K562 (cell line): ENCODE measurements around the gene UBE2J2. TPM values are rescaled to one million over a fixed set of nuclear protein-coding genes. Genes with fewer than 3 reads are reported as not detected.

Source experiments
- ATAC-seq: fragments of 200-7000 bp; cut with Tn5 transposase; 3 replicates; pipeline ENCODE4 v1.9.1; 2020; ENCODE audit warnings: moderate library complexity
- BruUV-seq: library from RNA; stranded (reverse); fragments of 400-500 nt; replicated peaks from 2 replicates; lab custom pipeline; 2021; lab: Mats Ljungman, UMichigan
- CTCF ChIA-PET: fragments of 300-600 bp; formaldehyde crosslinking; extraction: SDS; loops from one replicate; lab custom pipeline; 2021; ENCODE audit warnings: low intra/inter-chr PET ratio; lab: Yijun Ruan, JAX
- POLR2A ChIA-PET: fragments of 300-600, 350-650 bp; sonication (Branson Sonifier 250); formaldehyde crosslinking; extraction: SDS; loops from one replicate; lab custom pipeline; 2021; ENCODE audit warnings: antibody characterized with exemption, inconsistent platforms; lab: Yijun Ruan, JAX
- DNase-seq, 4 experiments: peaks; one replicate each; pipeline versions ENCODE4 v3.0.0 to v3.0.0-alpha.2; 2011 to 2018; ENCODE audit warnings: low spot score in 3 of 4, mixed read lengths in 3 of 4; ENCODE audit errors: extremely low read depth in 1 of 4
- FAIRE-seq: peaks from 2 replicates; lab custom pipeline; 2011; peaks lifted over from hg19 to GRCh38; lab: Jason Lieb, UNC
- H2AFZ ChIP-seq: 2 replicates; pipeline ENCODE4 v1.6.0; 2011; ENCODE audit warnings: low read depth, low read length, control low read depth, inconsistent platforms
- H3K27ac ChIP-seq: fragments of 200-600 bp; 3 replicates; pipeline ENCODE4 v1.8.0; 2011; ENCODE audit warnings: low read depth, mild to moderate bottlenecking, control low read depth, inconsistent platforms, low read length, moderate library complexity, mixed read lengths; ENCODE audit errors: extremely low read depth
- H3K27me3 ChIP-seq, 2 experiments: fragments of 300-600 bp in 1 of 2; 2 replicates in 1 of 2; 3 replicates in 1 of 2; pipeline versions ENCODE4 v1.6.0 to v1.8.0; 2011; ENCODE audit warnings: inconsistent platforms in 2 of 2, low read length in 2 of 2, mild to moderate bottlenecking in 1 of 2, mixed read lengths in 1 of 2, moderate library complexity in 1 of 2; ENCODE audit not compliant: control insufficient read depth in 2 of 2, insufficient read depth in 2 of 2
- H3K36me3 ChIP-seq: fragments of 300-600 bp; 3 replicates; pipeline ENCODE4 v1.8.0; 2011; ENCODE audit warnings: mild to moderate bottlenecking, low read length, inconsistent platforms; ENCODE audit not compliant: control insufficient read depth, insufficient read depth
- H3K4me1 ChIP-seq, 2 experiments: fragments of 200-600 bp in 1 of 2; replicated peaks in 1 of 2; 2 replicates in 1 of 2; 3 replicates in 1 of 2; pipeline versions ENCODE4 v1.5.1 to v1.8.0; 2011; ENCODE audit warnings: inconsistent platforms in 2 of 2, low read length in 2 of 2, mild to moderate bottlenecking in 1 of 2, mixed read lengths in 1 of 2, moderate library complexity in 1 of 2; ENCODE audit not compliant: control insufficient read depth in 2 of 2, insufficient read depth in 2 of 2
- H3K4me2 ChIP-seq: 2 replicates; pipeline ENCODE4 v1.6.1; 2011; ENCODE audit warnings: low read length, control low read depth, inconsistent platforms, mixed read lengths; ENCODE audit not compliant: insufficient read depth
- H3K4me3 ChIP-seq: fragments of 200-600 bp; sonication (generic), shearing (Covaris generic); 2 replicates; pipeline ENCODE4 v1.5.1; 2016; ENCODE audit warnings: control low read depth, inconsistent platforms
- H3K79me2 ChIP-seq: fragments of 200-600 bp; 3 replicates; pipeline ENCODE4 v1.8.0; 2011; ENCODE audit warnings: low read length, inconsistent platforms; ENCODE audit not compliant: control insufficient read depth, insufficient read depth
- H3K9ac ChIP-seq, 2 experiments: 2 replicates each; pipeline versions ENCODE4 v1.6.0 to v1.6.1; 2011; ENCODE audit warnings: low read depth in 2 of 2, low read length in 2 of 2, control low read depth in 1 of 2, inconsistent platforms in 1 of 2, mild to moderate bottlenecking in 1 of 2, mixed read lengths in 1 of 2; ENCODE audit not compliant: insufficient read depth in 1 of 2
- H3K9me1 ChIP-seq: one replicate; pipeline ENCODE4 v1.6.0; 2011; ENCODE audit warnings: inconsistent platforms, mild to moderate bottlenecking, low read length, moderate library complexity; ENCODE audit not compliant: control insufficient read depth, insufficient read depth
- H3K9me3 ChIP-seq: replicated peaks from 2 replicates; pipeline ENCODE4 v1.5.1; 2011; ENCODE audit warnings: low read depth, low read length, inconsistent platforms; ENCODE audit not compliant: control insufficient read depth, insufficient read depth
- H4K20me1 ChIP-seq: replicated peaks from 2 replicates; pipeline ENCODE4 v1.6.1; 2011; ENCODE audit warnings: low read length, inconsistent platforms, mixed read lengths; ENCODE audit not compliant: control insufficient read depth, insufficient read depth
- CEBPG ChIP-seq, 3 experiments: fragments of 200-800 bp in 1 of 3; sonication (Bioruptor generic) in 1 of 3; sonication (generic) in 1 of 3; formaldehyde crosslinking in 1 of 3; IDR thresholded peaks in 2 of 3; conservative IDR thresholded peaks in 1 of 3; 2 replicates each; pipeline versions ENCODE4 v1.6.1 to v1.8.0; 2016 to 2022; ENCODE audit warnings: missing compliant biosample characterization in 2 of 3, missing genetic modification characterization in 2 of 3, mild to moderate bottlenecking in 1 of 3, missing genetic modification reagents in 1 of 3
- JUN ChIP-seq, 2 experiments: sonication (generic) in 1 of 2; formaldehyde crosslinking in 1 of 2; IDR thresholded peaks; 2 replicates each; pipeline versions ENCODE4 v1.6.1 to v1.8.0; 2012 to 2022; ENCODE audit warnings: borderline replicate concordance in 2 of 2, mild to moderate bottlenecking in 2 of 2, improper control_type of control experiment in 1 of 2, low read depth in 1 of 2, low read length in 1 of 2, missing genetic modification reagents in 1 of 2
- PKNOX1 ChIP-seq: fragments of 450-650 bp; IDR thresholded peaks from 2 replicates; pipeline ENCODE4 v1.6.1; 2016
- ZNF134 ChIP-seq: fragments of 250-450 bp; sonication (Bioruptor Pico); conservative IDR thresholded peaks from 2 replicates; pipeline ENCODE4 v1.4.0; 2020
- ZNF77 ChIP-seq: fragments of 250-450 bp; sonication (Bioruptor Pico); IDR thresholded peaks from 2 replicates; pipeline ENCODE4 v1.5.0; 2020
- WGBS: fragments of 100-300 bp; shearing (Covaris generic); methylation state at CpG from one replicate; pipeline ENCODE4 v1.1.6; 2016; ENCODE audit warnings: low coverage, mixed read lengths; ENCODE audit not compliant: insufficient coverage; ENCODE audit errors: missing lambda C conversion rate; 5-methylcytosine and 5-hydroxymethylcytosine counted together
- in situ Hi-C: fragments of 300-500 bp; cut with MboI; formaldehyde crosslinking; loops from 4 replicates; pipeline ENCODE4 v1.15.0; 2018; ENCODE audit warnings: inconsistent platforms, mixed read lengths
- intact Hi-C: fragments of 100-400 bp; cut with micrococcal nuclease; formaldehyde crosslinking; loops from 2 replicates; pipeline ENCODE4 v1.14.2; 2022
- polyA plus RNA-seq, 8 experiments: library from polyadenylated mRNA; depleted of rRNA in 4 of 8; stranded (reverse) in 5 of 8; unstranded in 3 of 8; fragments of >200 nt; fragmentation: Nextera tagmentation in 2 of 8; fragmentation: Illumina TruSeq in 1 of 8; extraction: Ambion mirVana in 2 of 8; extraction: Trizol in 1 of 8; gene quantifications; 2 replicates each; pipeline versions ENCODE4 v1.2.1 to v1.2.3, GENCODE V29; 2011 to 2014; ENCODE audit warnings: inconsistent platforms in 1 of 8, missing spikeins in 1 of 8
- total RNA-seq, 7 experiments: library from RNA; depleted of rRNA in 6 of 7; stranded (reverse); fragments of >200 nt in 6 of 7; fragmentation: Illumina TruSeq in 2 of 7; extraction: Trizol in 2 of 7; gene quantifications; 2 replicates each; pipeline versions ENCODE4 v1.2.1 to v1.2.3, GENCODE V29; 2011 to 2021; ENCODE audit warnings: low replicate concordance in 1 of 7

The UBE2J2 gene
- total and polyA plus RNA-seq, 9 of the 15 experiments (the other 6 are each of a cell fraction or from before 2014, with no cell fraction given) = 0.93 to 112 (median 75.5) TPM

- peak overlapping the region in 1 of 2 experiments; percentile 88; a peak in 1 of 4 replicates for H3K9ac ChIP-seq
- intact Hi-C loops (loop anchor here (5.0 kb wide), 1 partner anchor 55 kb away; the partner anchor contains the start of gene AURKAIP1), in situ Hi-C loops (no loop called here)
- CTCF ChIA-PET = no interaction called here
- WGBS = 92% methylated on average over 3 of the region's 14 CpGs
- no TSS peak for BruUV-seq
- peaks cover 28% of the 10 kb centered on the region; the same call in 1 of the 2 replicates for H4K20me1 ChIP-seq
- POLR2A ChIA-PET = interaction anchor here (2.1 kb wide), 1 partner anchor 8 kb away, joined by 5 read pairs; no protein-coding TSS in a partner anchor
- no peak for TF ChIP-seq CEBPG (CRISPR knock-in tag; IDR thresholded peaks at IDR 0.05)
- TF ChIP-seq CEBPG (tag; conservative IDR thresholded peaks at IDR 0.05 in 1 of 2, IDR thresholded peaks at IDR 0.05 in 1 of 2) = no peak
- no peak for TF ChIP-seq ZNF134 (CRISPR knock-in tag)
- no peak for TF ChIP-seq JUN (IDR thresholded peaks at IDR 0.05; ENCODE audit: borderline replicate concordance, low read depth, low read length)
- no peak for TF ChIP-seq JUN (CRISPR knock-in tag; IDR thresholded peaks at IDR 0.05; ENCODE audit: borderline replicate concordance)
- TF ChIP-seq PKNOX1 = no peak
- no peak for TF ChIP-seq ZNF77 (CRISPR knock-in tag)
- peaks cover 13% of the 10 kb centered on the region for H3K9me1 ChIP-seq
- H3K36me3 ChIP-seq = peaks cover 58% of the 10 kb centered on the region
- H3K79me2 ChIP-seq = peaks cover 74% of the 10 kb centered on the region
- no peak overlapping the region for H3K27ac ChIP-seq
- ATAC-seq = no peak
- no peak overlapping the region for H2AFZ ChIP-seq
- peaks cover 35 to 90% of the 10 kb centered on the region in 2 experiments for H3K4me1 ChIP-seq
- no peak overlapping the region for H3K4me3 ChIP-seq
- H3K27me3 ChIP-seq = no peaks in the 10 kb centered on the region
- H3K9me3 ChIP-seq = no peaks in the 10 kb centered on the region
- no peak for FAIRE-seq
- peak in 2 of 4 experiments; percentile 51 to 54 for DNase-seq
- peak overlapping the region; percentile 65; the same call in 1 of the 2 replicates for H3K4me2 ChIP-seq
Measured at GRCh38 chr1:1322418-1322817, 48.8 kb upstream of the UBE2J2 start.
